Mucosa of descending colon (tissue), 3 donors: Measurements from ENCODE around the gene PARG. TPM values are rescaled to one million over a fixed set of nuclear protein-coding genes. Genes with fewer than 3 reads are reported as not detected.
"Not testable (repeated sequence)": the region's sequence is repeated elsewhere in the genome, so short reads cannot be mapped to it uniquely, and the experiment has no call there.

Experiments
- ATAC-seq: fragments of 200-7000 bp; cut with Tn5 transposase; one replicate; pipeline ENCODE4 v1.9.1; 2020; ENCODE audit warnings: mild to moderate bottlenecking, moderate library complexity
- DNase-seq, 3 donors: peaks; one replicate each; pipeline ENCODE4 v3.0.0-alpha.2; 2020
- H3K36me3 ChIP-seq: fragments of 200-600 bp; one replicate; pipeline ENCODE4 v1.8.0; 2021; ENCODE audit warnings: low read depth, mild to moderate bottlenecking
- H3K4me1 ChIP-seq: fragments of 200-600 bp; one replicate; pipeline ENCODE4 v1.8.0; 2021; ENCODE audit warnings: low read depth, mild to moderate bottlenecking
- H3K4me3 ChIP-seq: fragments of 200-600 bp; one replicate; pipeline ENCODE4 v1.8.0; 2021; ENCODE audit warnings: mild to moderate bottlenecking
- H3K9me3 ChIP-seq: fragments of 200-600 bp; one replicate; pipeline ENCODE4 v1.8.0; 2021; ENCODE audit warnings: mild to moderate bottlenecking
- CTCF ChIP-seq: fragments of 200-600 bp; IDR thresholded peaks from one replicate; pipeline ENCODE4 v1.8.0; 2022; ENCODE audit warnings: antibody characterized with exemption, mild to moderate bottlenecking
- intact Hi-C, 2 donors: fragments of 100-400 bp; cut with DNase I in 1 of 2; cut with micrococcal nuclease in 1 of 2; formaldehyde crosslinking; loops; one replicate each; pipeline versions ENCODE4 v1.11.0 to v1.11.1; 2022; cut with DNase I, micrococcal nuclease
- total RNA-seq, 3 donors: library from RNA; stranded (reverse); fragmentation: NEBNext Ultra II Directional in 2 of 3; extraction: Animal tissue kit (Norgen Biotek cat#: 25700) in 2 of 3; gene quantifications; one replicate each; pipeline versions ENCODE4 v1.2.1 to v1.2.4, GENCODE V29; 2021 to 2023
- donor health status: DM: no; HTN: no; CAD: no; lungs with moderate emphysema.
- donor health status: DM: no; HTN: no; CAD: no.
- donor health status: DM: no; HTN: yes; CAD: no.

The PARG gene
- total RNA-seq, 3 donors from 2014 or later, result 26.6 to 34.3 (median 31.6) TPM

DNA sequence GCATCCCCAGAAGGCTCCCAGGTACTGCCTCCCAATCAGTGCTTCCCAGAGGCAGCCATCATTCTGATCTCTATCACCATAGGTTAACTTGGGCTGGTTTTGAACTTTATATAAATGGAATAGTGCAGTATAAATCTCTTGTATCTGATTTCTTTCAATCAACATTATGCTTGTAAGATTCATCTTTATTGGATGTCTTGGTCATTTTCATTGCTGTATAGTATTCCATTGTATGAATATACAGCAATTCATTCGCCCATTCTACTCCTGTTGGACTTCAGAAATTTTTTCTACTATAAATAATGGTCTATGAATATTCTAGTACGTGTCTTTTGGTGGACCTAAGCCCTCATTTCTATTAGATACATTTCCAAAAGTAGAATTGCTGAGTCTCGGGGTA, 163.6 kb downstream of the PARG start:
- Histone ChIP-seq H3K36me3 (no peaks in the 10 kb centered on the region), H3K4me1 (no peaks in the 10 kb centered on the region), H3K4me3 (no peak overlapping the region), H3K9me3 (no peaks in the 10 kb centered on the region)
- intact Hi-C loops, result no loop called here
- no peak for TF ChIP-seq CTCF
- DNase-seq (no peak), ATAC-seq (no peak)

DNA sequence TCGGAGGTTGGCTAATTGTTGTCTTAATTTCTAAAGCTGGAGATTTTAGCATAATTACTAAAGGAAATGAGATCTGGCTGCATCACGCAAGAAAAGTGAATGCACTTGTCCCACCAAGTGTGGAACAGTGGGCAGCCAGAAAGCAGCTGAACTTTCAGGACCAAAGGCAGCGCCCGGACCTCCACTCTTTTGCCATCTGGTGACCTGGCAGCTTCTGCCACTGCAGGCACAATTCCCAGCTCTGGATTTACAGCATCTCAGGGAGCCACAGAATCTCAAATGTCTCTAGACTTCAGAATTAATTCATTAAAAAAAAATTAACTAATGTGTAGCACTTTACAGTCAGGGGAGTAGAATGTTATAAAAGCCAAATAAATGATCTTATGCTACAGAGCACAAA, 165.0 kb downstream of the PARG start:
- no peak for TF ChIP-seq CTCF
- no peak for ATAC-seq
- no peaks in the 10 kb centered on the region for H3K4me1 ChIP-seq
- no peaks in the 10 kb centered on the region for H3K9me3 ChIP-seq
- H3K36me3 ChIP-seq, result no peaks in the 10 kb centered on the region
- intact Hi-C loops, result no loop called here
- no peak for DNase-seq
- no peak overlapping the region for H3K4me3 ChIP-seq

DNA sequence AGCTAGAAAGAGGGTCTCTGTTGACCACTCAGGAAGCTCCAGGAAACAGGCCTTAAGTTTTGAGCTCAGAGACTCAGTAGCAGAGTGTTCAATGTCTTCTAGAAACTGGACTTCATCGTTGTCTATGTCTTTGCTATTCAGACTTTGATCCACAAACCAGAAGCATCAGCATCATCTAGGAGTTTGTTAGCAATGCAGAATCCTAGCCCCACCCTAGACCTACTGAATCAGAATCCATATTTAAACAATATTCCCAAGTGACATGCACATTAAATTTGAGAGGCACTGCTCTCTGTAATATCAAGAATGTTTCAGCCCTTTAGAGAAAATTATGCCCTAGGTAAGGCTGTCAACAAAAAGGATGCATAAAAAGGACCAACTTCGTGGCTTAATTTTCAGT, 166.8 kb downstream of the PARG start:
- TF ChIP-seq CTCF, result no peak
- no peak for DNase-seq
- H3K4me3 ChIP-seq, result no peak overlapping the region
- intact Hi-C loops, result no loop called here
- H3K36me3 ChIP-seq, result no peaks in the 10 kb centered on the region
- H3K4me1 ChIP-seq, result no peaks in the 10 kb centered on the region
- no peaks in the 10 kb centered on the region for H3K9me3 ChIP-seq
- no peak for ATAC-seq

- H3K4me3 ChIP-seq, H3K4me1 ChIP-seq, DNase-seq, H3K36me3 ChIP-seq, intact Hi-C loops, H3K9me3 ChIP-seq, ATAC-seq: not testable (repeated sequence)
These were observed 168.9 kb downstream of the PARG start for GRCh38 chr10:49772944-49773343.

DNA sequence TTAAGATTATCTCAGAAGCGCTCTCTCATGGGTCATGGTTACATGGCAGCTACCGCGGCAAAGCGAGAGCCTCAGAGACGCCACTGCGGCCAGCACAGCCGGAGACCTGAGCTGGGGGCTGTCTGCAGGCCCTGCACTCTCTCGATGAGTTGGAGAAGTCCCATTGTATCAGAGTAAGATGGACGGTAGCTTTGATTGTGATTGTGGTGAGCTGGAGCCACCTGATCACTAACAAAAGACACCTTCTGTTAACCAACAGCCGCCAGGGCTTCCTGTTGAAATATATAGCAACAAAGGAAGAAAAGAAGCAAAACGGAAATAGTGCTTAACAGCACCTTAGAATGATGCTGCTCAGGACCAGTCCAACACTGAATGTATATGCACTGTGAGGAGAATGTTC, 170.8 kb downstream of the PARG start:
- H3K9me3 ChIP-seq, intact Hi-C loops, ATAC-seq, H3K4me3 ChIP-seq, DNase-seq, H3K4me1 ChIP-seq, H3K36me3 ChIP-seq: not testable (repeated sequence)

DNA sequence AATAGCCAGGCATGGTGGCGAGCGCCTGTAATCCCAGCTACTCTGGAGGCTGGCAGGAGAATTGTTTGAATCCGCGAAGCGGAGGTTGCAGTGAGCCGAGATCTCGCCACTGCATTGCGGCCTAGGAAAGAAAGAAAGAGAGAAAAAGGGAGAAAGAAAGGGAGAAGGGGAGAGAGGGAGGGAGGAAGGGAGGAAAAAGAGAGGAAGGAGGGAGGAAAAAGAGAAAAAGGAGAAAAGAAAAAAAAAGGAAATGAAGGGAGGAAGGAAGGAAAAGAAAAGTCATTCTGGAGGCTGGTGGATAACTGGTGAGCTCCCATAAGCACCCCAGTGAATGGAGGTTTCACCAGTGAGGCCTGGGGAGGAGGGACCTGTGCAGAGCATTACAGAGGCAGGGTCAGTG, 172.1 kb downstream of the PARG start:
- no peak for TF ChIP-seq CTCF
- Histone ChIP-seq H3K4me3 (no peak overlapping the region), H3K36me3 (no peaks in the 10 kb centered on the region), H3K4me1 (no peaks in the 10 kb centered on the region), H3K9me3 (no peaks in the 10 kb centered on the region)
- ATAC-seq (no peak), DNase-seq (no peak)
- intact Hi-C loops, result no loop called here

GRCh38 chr10:49768731-49769130, 173.1 kb downstream of the PARG start:
- ATAC-seq (no peak), DNase-seq (no peak)
- no peak for TF ChIP-seq CTCF
- intact Hi-C loops, result no loop called here
- Histone ChIP-seq H3K4me3 (no peak overlapping the region), H3K36me3 (no peaks in the 10 kb centered on the region), H3K9me3 (no peaks in the 10 kb centered on the region), H3K4me1 (no peaks in the 10 kb centered on the region)
